Skin of body (tissue), 2 donors: ENCODE results near the gene RHOA. TPM values are rescaled to one million over a fixed set of nuclear protein-coding genes. Genes with fewer than 3 reads are reported as not detected.
"Not testable (repeated sequence)": the region's sequence is repeated elsewhere in the genome, so short reads cannot be mapped to it uniquely, and the experiment has no call there.

Experiments used
- DNase-seq: peaks from one replicate; lab custom pipeline; 2025; lab: John Stamatoyannopoulos, UW
- total RNA-seq: library from RNA; depleted of rRNA; stranded (reverse); fragments of >200 nt; gene quantifications from one replicate; pipeline ENCODE4 v1.2.3, GENCODE V29; 2014

RHOA gene
- total RNA-seq, 1 donor from 2014 or later: 262 TPM

DNA sequence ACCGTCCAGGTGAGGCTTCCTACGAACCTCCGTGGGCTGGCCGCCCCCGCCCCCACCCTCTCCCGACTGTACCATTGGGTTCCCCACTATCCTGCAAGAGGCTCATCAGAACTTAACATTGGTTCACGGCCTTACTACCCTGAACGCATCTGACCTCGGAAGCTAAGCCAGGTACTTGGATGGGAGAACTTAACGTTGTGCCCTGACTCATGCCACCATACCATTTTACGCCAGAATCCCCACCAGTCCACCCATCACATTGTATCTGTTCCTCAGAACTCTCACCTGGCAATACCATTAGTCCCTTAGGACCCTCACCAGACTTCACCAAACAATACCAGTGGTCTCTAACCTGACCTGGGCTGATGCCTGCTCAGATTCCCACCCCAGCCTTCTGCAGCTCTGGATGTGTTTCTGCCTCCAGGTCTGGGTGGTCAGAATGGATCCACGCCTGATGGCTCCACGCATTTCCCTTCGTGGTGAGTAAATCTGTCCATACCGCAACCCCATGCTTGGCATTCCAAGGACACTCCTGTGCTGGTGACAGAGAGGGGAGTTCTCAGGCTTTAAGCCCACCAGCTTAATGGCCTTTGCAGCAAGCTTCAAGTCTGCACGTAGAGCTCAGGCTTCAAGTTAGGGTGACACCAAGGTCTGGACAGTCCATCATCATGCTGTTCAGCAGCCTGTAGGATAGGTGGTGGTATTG, 1.0 kb upstream of the RHOA start:
- DNase-seq: no peak

DNA sequence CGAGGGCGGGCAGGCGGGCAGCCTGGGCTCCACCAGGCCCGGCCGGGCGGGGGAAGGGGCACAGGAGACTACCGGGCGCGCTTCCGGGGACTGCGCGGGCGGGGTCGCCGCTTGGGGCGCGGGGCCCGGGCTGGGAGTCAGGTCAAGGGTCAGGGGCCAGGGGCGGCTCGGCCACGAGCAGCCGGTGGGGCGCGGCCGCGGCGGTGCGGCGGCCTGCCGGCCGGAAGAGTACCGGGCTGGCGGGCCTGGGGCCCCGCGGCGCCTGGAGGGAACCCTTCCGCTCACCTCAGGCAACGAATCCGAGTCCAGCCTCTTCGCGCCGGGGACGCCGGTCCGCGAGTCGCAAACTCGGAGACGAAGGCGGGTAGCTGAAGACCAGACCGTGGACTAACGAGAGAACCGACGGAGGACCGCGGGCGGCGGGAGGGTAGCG, 225 bp downstream of the RHOA start:
- no peak for DNase-seq

- no peak for DNase-seq
These were observed 786 bp downstream of the RHOA start for GRCh38 chr3:49410846-49411534.

DNA sequence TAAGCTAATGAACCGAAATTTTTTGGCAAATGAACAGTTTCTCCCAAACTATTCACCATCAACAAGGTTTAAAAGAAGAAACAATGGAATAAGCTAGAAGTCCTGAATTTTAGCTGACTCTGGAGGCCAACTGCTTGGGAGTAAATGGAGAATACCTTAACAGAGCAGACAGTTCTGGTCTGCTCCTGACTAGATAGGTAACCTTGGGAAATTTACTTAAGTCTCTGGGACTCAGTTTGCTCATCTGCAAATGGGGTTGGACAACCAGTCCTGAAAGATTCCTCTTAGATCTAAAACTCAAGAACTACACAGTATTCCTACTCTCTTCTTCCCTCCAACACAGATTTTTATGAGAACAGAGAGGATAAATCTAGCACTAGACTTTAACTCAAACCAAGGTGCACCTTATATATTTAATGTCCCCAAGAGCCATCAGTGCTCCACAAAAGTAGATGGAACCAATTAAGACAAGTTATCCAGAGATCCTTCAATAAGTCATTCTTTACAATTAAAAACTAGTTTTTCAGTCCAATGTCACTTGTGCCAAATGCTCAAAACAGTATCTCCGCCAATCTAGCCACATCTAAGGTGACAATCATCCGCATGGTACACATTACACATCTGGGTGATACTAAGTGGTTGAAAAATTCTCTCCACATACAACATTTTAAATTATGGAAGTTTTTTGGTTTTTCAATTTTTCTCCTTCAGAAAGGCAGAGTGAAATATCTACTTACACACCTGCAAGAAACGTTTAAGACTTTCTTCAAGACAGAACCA, 1.5 kb downstream of the RHOA start:
- no peak for DNase-seq

- DNase-seq: no peak
These were observed 4.9 kb downstream of the RHOA start for GRCh38 chr3:49406571-49407565.

DNA sequence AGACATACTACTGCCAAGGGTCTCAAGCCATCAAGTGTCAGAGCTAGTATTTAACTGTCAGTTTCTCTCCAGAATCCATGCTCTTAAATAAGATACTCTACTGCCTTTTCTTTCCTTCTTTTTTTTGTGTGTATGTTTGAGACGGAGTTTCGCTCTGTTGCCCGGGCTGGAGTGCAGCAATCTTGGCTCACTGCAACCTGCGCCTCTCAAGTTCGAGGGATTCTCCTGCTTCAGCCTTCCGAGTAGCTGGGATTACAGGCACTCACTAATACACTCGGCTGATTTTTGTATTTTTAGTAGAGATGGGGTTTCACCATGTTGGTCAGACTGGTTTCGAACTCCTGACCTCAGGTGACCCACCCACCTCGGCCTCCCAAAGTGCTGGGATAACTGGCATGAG, 6.2 kb downstream of the RHOA start:
- not testable (repeated sequence) for DNase-seq

- no peak for DNase-seq
These were observed 7.9 kb downstream of the RHOA start for GRCh38 chr3:49403891-49404290.

DNA sequence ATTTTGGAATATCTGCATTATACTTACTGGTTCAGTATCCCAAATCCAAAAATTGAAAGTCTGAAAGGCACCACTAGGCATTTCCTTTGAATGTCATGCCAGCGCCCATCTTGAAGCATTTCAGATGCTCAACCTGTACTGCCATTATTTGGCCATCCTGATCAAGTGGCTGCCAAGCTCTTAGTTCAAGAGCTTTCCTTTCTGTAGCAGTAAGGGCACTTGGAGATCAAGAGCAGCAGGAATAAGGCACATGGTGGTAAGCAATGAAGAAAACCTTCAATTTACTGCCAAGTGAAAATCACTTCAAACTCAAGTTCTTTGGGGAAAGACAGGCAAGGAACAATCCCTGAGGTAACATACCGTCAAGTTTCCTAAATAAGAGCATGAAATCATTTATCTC, 10.0 kb downstream of the RHOA start:
- DNase-seq: no peak

- DNase-seq: no peak
These were observed 12.3 kb downstream of the RHOA start for GRCh38 chr3:49399461-49399860.

DNA sequence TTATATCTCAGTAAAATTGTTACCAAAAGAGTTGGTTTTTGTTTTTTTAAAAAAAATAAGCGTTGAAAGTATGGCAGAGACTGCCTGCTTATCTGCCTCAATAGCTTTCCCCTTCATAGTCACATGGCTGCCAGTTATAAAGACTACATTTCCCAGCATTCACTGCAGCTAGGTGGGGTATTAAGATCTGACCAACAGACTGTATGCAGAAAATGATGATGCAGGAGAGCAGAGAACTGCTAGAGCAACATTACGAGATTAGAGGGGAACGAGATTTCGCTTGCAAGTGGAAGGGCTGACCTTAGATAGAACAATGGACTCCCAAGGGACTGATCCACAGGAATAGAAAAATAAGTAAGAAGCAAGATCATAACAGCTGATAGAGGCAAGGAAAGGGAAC, 14.3 kb downstream of the RHOA start:
- DNase-seq: peak; percentile 35

DNA sequence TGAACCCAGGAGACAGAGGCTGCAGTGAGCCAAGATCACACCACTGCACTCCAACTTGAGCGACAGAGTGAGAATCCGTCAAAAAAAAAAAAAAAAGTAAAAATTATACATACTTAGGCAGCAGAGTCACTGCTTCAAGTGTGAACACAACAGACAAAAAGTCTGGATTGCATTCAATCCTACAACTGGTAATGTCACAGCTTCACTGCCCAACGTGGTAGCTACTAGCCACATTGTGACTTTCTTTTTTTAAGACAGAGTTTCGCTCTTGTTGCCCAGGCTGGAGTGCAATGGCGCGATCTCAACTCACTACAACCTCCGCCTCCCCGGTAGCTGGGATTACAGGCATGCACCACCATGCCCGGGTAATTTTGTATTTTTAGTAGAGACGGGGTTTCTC, 20.5 kb downstream of the RHOA start:
- DNase-seq: not testable (repeated sequence)

DNA sequence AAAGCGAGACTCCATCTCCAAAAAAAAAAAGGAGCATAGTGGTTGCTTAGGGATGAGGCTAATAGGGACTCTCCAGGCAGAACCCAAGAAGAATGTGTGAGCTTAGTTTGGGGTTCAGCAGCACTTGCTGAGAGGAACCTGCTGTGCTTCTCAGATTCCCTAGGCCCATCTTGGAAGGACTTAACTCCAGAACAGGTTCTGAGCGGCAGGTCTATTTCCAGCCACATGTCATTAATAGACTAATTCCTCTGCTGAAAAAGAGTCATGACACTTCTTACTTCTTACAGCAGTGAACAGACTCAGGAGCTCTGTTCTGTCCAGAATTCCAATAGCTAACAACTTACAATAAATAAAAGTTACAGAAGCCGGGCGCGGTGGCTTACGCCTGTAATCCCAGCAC, 22.5 kb downstream of the RHOA start:
- DNase-seq: no peak

DNA sequence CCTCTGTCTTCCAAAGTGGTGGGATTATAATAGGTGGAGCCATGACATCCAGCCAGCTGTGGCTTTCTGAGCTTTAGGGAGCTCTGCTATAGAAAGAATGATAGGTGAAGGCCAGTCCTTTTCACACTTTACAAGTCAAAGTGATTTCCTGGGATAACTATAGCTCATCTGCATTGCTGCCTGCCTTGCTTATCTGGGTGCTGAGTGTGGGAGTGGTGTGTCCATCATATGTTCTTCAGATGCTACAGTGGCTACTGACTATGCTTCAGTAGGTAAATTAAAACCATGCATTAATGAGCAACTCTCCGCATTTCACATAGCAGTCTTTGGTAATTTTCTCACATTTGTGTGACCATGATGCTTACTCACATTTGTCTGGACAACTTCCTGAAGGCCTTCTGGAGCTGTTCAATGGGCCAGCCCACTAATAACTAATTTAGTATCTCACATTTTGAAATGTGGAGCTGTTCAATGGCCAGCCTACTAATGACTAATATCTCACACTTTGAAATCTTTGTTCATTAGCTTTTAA, 23.4 kb downstream of the RHOA start:
- DNase-seq: no peak

- no peak for DNase-seq
These were observed 24.1 kb downstream of the RHOA start for GRCh38 chr3:49387721-49388120.

DNA sequence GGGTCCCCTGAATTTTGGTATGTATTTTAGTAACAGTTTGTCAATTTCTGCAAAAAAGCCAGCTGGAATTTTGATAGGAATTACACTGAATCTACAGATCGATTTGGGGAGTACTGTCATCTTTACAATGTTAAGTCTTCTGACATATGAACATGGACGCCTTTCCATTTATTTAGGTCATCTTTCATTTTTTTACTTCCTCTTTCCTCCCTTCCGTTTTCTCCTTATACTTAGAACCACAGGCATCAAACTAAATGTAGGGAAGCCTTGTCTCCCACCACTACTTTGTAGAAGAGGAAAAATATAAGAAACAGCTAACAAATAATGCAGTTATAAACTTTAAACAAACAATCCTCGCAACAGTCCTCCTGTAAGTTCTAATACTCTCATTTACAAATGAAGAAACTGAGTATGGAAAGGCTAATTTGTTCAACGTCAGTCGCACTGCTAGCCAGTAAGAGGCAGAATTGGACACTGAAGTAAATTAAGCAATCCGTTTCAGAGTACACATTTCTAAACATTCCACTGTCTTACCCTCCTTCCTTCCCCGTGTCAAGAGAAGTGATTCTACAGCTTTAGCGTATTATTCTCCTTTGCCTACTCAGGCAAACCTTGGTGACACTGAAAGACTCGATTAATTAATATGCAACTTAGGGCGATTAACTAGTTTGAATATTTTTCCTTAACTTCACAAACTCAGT, 25.6 kb downstream of the RHOA start:
- no peak for DNase-seq

DNA sequence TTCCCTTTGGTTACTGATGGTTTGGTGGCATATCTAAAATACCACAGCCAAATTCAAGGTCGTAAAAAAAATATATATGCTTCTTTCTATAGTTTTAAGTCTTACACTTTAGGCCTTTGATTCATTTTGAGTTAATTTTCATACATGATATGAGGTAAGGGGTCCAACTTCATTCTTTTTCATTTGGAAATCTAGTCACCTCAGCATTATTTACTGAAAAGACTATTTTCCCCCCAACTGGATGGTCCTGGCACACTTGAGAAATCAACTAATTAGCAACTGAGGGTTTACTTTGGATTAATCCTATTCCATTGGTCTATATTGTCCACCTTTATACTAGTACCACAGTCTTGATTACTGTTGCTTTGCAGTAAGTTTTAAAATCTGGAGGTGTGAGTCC, 26.2 kb downstream of the RHOA start:
- no peak for DNase-seq

GRCh38 chr3:49383387-49383786, 28.4 kb downstream of the RHOA start:
- no peak for DNase-seq

GRCh38 chr3:49378249-49378895, 33.4 kb downstream of the RHOA start:
- no peak for DNase-seq

GRCh38 chr3:49377483-49377882, 34.3 kb downstream of the RHOA start:
- DNase-seq: no peak

DNA sequence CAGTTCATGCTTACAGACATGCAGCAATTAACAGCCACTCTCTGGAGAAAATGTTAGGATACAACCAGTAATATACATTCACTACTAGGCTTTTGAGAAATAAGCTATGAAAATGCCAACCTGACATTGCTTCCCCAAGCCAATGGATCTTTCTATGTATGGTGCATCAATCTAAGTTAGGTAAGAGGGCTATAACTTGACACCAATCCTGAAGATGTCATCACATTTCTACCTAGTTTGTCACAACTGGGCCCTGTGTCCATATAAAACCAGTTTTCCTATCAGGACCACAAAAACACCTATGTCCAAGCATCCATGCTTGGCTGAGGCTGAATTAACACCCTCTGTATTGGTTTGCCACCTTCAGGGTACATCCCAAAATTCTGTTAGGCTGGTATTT, 39.8 kb downstream of the RHOA start:
- DNase-seq: no peak
